Astrocyte (in vitro differentiated cells and primary cell): ENCODE measurements around the gene NGRN. TPM values are rescaled to one million over a fixed set of nuclear protein-coding genes. Genes with fewer than 3 reads are reported as not detected.
A peak's percentile ranks its signal among the peaks of the same experiment; 100 is the strongest.

Experiments used
- DNase-seq: peaks from one replicate; pipeline ENCODE4 v3.0.0-alpha.2; 2010; ENCODE audit warnings: low read depth
- FAIRE-seq: peaks from 2 replicates; lab custom pipeline; 2011; peaks lifted over from hg19 to GRCh38; lab: Jason Lieb, UNC
- H2AFZ ChIP-seq: 2 replicates; pipeline ENCODE4 v1.6.0; 2012; ENCODE audit warnings: low read depth, low read length, inconsistent platforms
- H3K27ac ChIP-seq: 2 replicates; pipeline ENCODE4 v1.5.1; 2011; ENCODE audit warnings: low read depth, low read length, inconsistent platforms
- H3K27me3 ChIP-seq: 2 replicates; pipeline ENCODE4 v1.6.0; 2011; ENCODE audit warnings: low read length, inconsistent platforms; ENCODE audit not compliant: insufficient read depth
- H3K36me3 ChIP-seq: 2 replicates; pipeline ENCODE4 v1.5.1; 2011; ENCODE audit warnings: low read length, inconsistent platforms; ENCODE audit not compliant: insufficient read depth
- H3K4me1 ChIP-seq: 2 replicates; pipeline ENCODE4 v1.5.1; 2011; ENCODE audit warnings: low read length, inconsistent platforms; ENCODE audit not compliant: insufficient read depth
- H3K4me2 ChIP-seq: 2 replicates; pipeline ENCODE4 v1.6.0; 2012; ENCODE audit warnings: low read length, inconsistent platforms
- H3K4me3 ChIP-seq: 2 replicates; pipeline ENCODE4 v1.5.1; 2011; ENCODE audit warnings: low read depth, mild to moderate bottlenecking, low read length, inconsistent platforms; ENCODE audit not compliant: insufficient read depth
- H3K79me2 ChIP-seq: 2 replicates; pipeline ENCODE4 v1.6.0; 2012; ENCODE audit warnings: mild to moderate bottlenecking, low read length, inconsistent platforms; ENCODE audit not compliant: insufficient read depth
- H3K9ac ChIP-seq: 2 replicates; pipeline ENCODE4 v1.6.0; 2012; ENCODE audit warnings: mild to moderate bottlenecking, low read length, inconsistent platforms
- H3K9me3 ChIP-seq: 2 replicates; pipeline ENCODE4 v1.5.1; 2012; ENCODE audit warnings: low read depth, mild to moderate bottlenecking, low read length, inconsistent platforms; ENCODE audit not compliant: insufficient read depth
- H4K20me1 ChIP-seq: 2 replicates; pipeline ENCODE4 v1.6.0; 2012; ENCODE audit warnings: low read length, inconsistent platforms; ENCODE audit not compliant: insufficient read depth
- H3K27ac Mint-ChIP-seq: one replicate; pipeline ENCODE4 v1.8.0; 2021; ENCODE audit warnings: mild to moderate bottlenecking, mixed read lengths; ENCODE audit not compliant: unreplicated experiment
- H3K27me3 Mint-ChIP-seq: one replicate; pipeline ENCODE4 v1.8.0; 2021; ENCODE audit warnings: low read depth, mixed read lengths; ENCODE audit not compliant: unreplicated experiment
- H3K36me3 Mint-ChIP-seq: one replicate; pipeline ENCODE4 v1.8.0; 2021; ENCODE audit warnings: low read depth, mixed read lengths; ENCODE audit not compliant: unreplicated experiment
- H3K4me1 Mint-ChIP-seq: one replicate; pipeline ENCODE4 v1.8.0; 2021; ENCODE audit warnings: low read depth, mixed read lengths; ENCODE audit not compliant: unreplicated experiment
- H3K4me3 Mint-ChIP-seq: one replicate; pipeline ENCODE4 v1.8.0; 2021; ENCODE audit warnings: mild to moderate bottlenecking, moderate library complexity, mixed read lengths; ENCODE audit not compliant: unreplicated experiment
- H3K9me3 Mint-ChIP-seq: one replicate; pipeline ENCODE4 v1.8.0; 2021; ENCODE audit warnings: mild to moderate bottlenecking, mixed read lengths; ENCODE audit not compliant: unreplicated experiment
- CTCF ChIP-seq: IDR thresholded peaks from 2 replicates; pipeline ENCODE4 v1.5.1; 2011; ENCODE audit warnings: low read depth, mild to moderate bottlenecking, inconsistent platforms, low read length, moderate library complexity; ENCODE audit not compliant: insufficient read depth
- EZH2 ChIP-seq: IDR thresholded peaks from 2 replicates; pipeline ENCODE4 v1.6.1; 2012; ENCODE audit warnings: mild to moderate bottlenecking, low read length, inconsistent platforms; ENCODE audit not compliant: insufficient read depth
- total RNA-seq: library from RNA; stranded (reverse); gene quantifications from 2 replicates; pipeline ENCODE4 v1.2.1, GENCODE V29; 2021

The NGRN gene
- total RNA-seq, 1 donor from 2014 or later: 98.6 TPM

- H3K4me2 ChIP-seq: peak overlapping the region; percentile 29
These were observed 50.0 kb downstream of the NGRN start for GRCh38 chr15:90315278-90315982.

GRCh38 chr15:90316139-90316538 is 50.7 kb downstream of the NGRN start:
- no peaks in the 10 kb centered on the region for H3K36me3 ChIP-seq
- H3K27ac Mint-ChIP-seq: no peak overlapping the region
- no peak overlapping the region for H3K4me3 Mint-ChIP-seq
- no peak overlapping the region for H2AFZ ChIP-seq
- H3K79me2 ChIP-seq: no peaks in the 10 kb centered on the region
- H3K36me3 Mint-ChIP-seq: no peaks in the 10 kb centered on the region
- no peaks in the 10 kb centered on the region for H3K27me3 Mint-ChIP-seq
- H3K9me3 ChIP-seq: no peaks in the 10 kb centered on the region
- FAIRE-seq (no peak), DNase-seq (no peak)
- no peak for TF ChIP-seq CTCF
- TF ChIP-seq EZH2: no peak
- no peak overlapping the region for H3K4me2 ChIP-seq
- no peak overlapping the region for H3K4me3 ChIP-seq
- H3K27ac ChIP-seq: no peak overlapping the region
- peaks cover 9% of the 10 kb centered on the region for H3K4me1 Mint-ChIP-seq
- H3K4me1 ChIP-seq: peaks cover 11% of the 10 kb centered on the region
- peaks cover 1% of the 10 kb centered on the region for H3K9me3 Mint-ChIP-seq
- no peaks in the 10 kb centered on the region for H4K20me1 ChIP-seq
- H3K9ac ChIP-seq: no peak overlapping the region
- no peaks in the 10 kb centered on the region for H3K27me3 ChIP-seq

More at GRCh38 chr15:90315278-90315982, 50.0 kb downstream of the NGRN start:
- H3K4me3 ChIP-seq: no peak overlapping the region
- Mint-ChIP-seq H3K9me3 (peaks cover 1% of the 10 kb centered on the region), H3K36me3 (no peaks in the 10 kb centered on the region), H3K27ac (no peak overlapping the region), H3K4me1 (peaks cover 6% of the 10 kb centered on the region), H3K4me3 (no peak overlapping the region), H3K27me3 (no peaks in the 10 kb centered on the region)
- H4K20me1 ChIP-seq: no peaks in the 10 kb centered on the region
- no peaks in the 10 kb centered on the region for H3K79me2 ChIP-seq
- no peak overlapping the region for H3K9ac ChIP-seq
- H3K27me3 ChIP-seq: no peaks in the 10 kb centered on the region
- no peak for TF ChIP-seq CTCF
- TF ChIP-seq EZH2: no peak
- peaks cover 9% of the 10 kb centered on the region for H3K4me1 ChIP-seq
- no peaks in the 10 kb centered on the region for H3K9me3 ChIP-seq
- H3K27ac ChIP-seq: no peak overlapping the region
- DNase-seq: peak; percentile 86
- no peak for FAIRE-seq
- no peak overlapping the region for H2AFZ ChIP-seq
- no peaks in the 10 kb centered on the region for H3K36me3 ChIP-seq

GRCh38 chr15:90318591-90318990 is 53.1 kb downstream of the NGRN start:
- FAIRE-seq: no peak
- H3K4me3 Mint-ChIP-seq: no peak overlapping the region

More at GRCh38 chr15:90318591-90318990, 53.1 kb downstream of the NGRN start:
- no peak overlapping the region for H3K4me2 ChIP-seq
- H3K27ac ChIP-seq: no peak overlapping the region
- no peak overlapping the region for H3K9ac ChIP-seq
- DNase-seq: no peak
- no peak overlapping the region for H3K4me3 ChIP-seq
- no peaks in the 10 kb centered on the region for H3K36me3 ChIP-seq
- no peak for TF ChIP-seq CTCF
- TF ChIP-seq EZH2: no peak
- H3K27me3 ChIP-seq: no peaks in the 10 kb centered on the region
- no peaks in the 10 kb centered on the region for H3K9me3 Mint-ChIP-seq
- H3K4me1 Mint-ChIP-seq: peaks cover 9% of the 10 kb centered on the region
- no peaks in the 10 kb centered on the region for H3K27me3 Mint-ChIP-seq
- no peaks in the 10 kb centered on the region for H3K36me3 Mint-ChIP-seq
- H4K20me1 ChIP-seq: no peaks in the 10 kb centered on the region
- peaks cover 11% of the 10 kb centered on the region for H3K4me1 ChIP-seq
- H3K79me2 ChIP-seq: no peaks in the 10 kb centered on the region
- H3K27ac Mint-ChIP-seq: no peak overlapping the region
- H2AFZ ChIP-seq: no peak overlapping the region
- no peaks in the 10 kb centered on the region for H3K9me3 ChIP-seq
